ENCODE data around the gene ANO1. TPM values are rescaled to one million over a fixed set of nuclear protein-coding genes. Genes with fewer than 3 reads are reported as not detected.

ANO1 gene
- total RNA-seq, 3 donors from 2014 or later: 3.7 to 95.0 (median 53.7) TPM

DNA sequence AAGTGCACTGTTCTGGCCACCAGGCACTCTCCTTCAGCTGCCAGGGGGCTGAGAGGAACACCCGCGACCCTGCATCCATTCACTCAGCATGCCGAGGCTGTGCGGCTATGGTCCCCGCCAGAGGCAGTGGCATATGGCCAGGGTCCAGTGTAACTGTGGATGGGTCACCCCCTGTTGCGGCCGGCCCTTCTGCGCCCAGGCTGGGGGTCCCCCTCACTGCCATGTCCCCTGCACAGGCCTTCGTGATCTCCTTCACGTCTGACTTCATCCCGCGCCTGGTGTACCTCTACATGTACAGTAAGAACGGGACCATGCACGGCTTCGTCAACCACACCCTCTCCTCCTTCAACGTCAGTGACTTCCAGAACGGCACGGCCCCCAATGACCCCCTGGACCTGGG is 104.1 kb downstream of the ANO1 start:
- peaks cover 0 to 10% of the 10 kb centered on the region in 2 donors for H3K4me1 ChIP-seq
- H3K36me3 ChIP-seq: no peaks in the 10 kb centered on the region
- H3K27ac ChIP-seq: peak overlapping the region; percentile 35 to 72
- intact Hi-C loops (cut with DNase I; ENCODE audit: low total_unique reads): loop anchor here (10.0 kb wide), 1 partner anchor 267 kb away; no protein-coding TSS in a partner anchor
- DNase-seq (ENCODE audit: low spot score in 2 of 2): no peak
- no peak overlapping the region for H3K4me3 ChIP-seq
- TF ChIP-seq POLR2A (IDR thresholded peaks at IDR 0.05): no peak
- TF ChIP-seq, protein P1, sequence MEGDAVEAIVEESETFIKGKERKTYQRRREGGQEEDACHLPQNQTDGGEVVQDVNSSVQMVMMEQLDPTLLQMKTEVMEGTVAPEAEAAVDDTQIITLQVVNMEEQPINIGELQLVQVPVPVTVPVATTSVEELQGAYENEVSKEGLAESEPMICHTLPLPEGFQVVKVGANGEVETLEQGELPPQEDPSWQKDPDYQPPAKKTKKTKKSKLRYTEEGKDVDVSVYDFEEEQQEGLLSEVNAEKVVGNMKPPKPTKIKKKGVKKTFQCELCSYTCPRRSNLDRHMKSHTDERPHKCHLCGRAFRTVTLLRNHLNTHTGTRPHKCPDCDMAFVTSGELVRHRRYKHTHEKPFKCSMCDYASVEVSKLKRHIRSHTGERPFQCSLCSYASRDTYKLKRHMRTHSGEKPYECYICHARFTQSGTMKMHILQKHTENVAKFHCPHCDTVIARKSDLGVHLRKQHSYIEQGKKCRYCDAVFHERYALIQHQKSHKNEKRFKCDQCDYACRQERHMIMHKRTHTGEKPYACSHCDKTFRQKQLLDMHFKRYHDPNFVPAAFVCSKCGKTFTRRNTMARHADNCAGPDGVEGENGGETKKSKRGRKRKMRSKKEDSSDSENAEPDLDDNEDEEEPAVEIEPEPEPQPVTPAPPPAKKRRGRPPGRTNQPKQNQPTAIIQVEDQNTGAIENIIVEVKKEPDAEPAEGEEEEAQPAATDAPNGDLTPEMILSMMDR (IDR thresholded peaks at IDR 0.05): no peak
- no peak for TF ChIP-seq POLR2AphosphoS5 (IDR thresholded peaks at IDR 0.05)
- no peaks in the 10 kb centered on the region for H3K9me3 ChIP-seq
- no peaks in the 10 kb centered on the region for H3K27me3 ChIP-seq

DNA sequence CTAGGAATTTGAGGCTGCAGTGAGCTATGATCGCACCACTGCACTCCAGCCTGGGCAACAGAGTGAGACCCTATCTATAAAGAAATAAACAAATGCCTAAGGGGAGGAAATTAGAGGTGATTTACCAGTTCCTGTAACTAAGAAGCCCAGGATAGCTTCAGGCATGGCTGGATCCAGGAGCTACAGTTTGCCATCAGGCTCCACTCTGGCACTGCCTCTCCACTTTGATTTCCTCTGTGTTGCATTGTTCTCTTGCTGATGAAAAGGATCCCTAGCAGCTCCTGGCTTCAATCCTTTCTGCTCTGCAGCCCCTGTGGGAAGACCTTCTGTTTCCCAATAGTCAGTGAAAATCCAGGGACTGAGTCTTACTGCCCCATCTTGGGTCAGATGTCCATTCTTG is 104.9 kb downstream of the ANO1 start:
- peaks cover 0 to 10% of the 10 kb centered on the region in 2 donors for H3K4me1 ChIP-seq
- H3K9me3 ChIP-seq: no peaks in the 10 kb centered on the region
- no peak for DNase-seq (ENCODE audit: low spot score in 2 of 2)
- peak overlapping the region; percentile 68 to 72 for H3K27ac ChIP-seq
- no peak for TF ChIP-seq POLR2AphosphoS5 (IDR thresholded peaks at IDR 0.05)
- no peak overlapping the region for H3K4me3 ChIP-seq
- H3K27me3 ChIP-seq: no peaks in the 10 kb centered on the region
- intact Hi-C loops (cut with DNase I; ENCODE audit: low total_unique reads): loop anchor here (10.0 kb wide), 1 partner anchor 268 kb away; no protein-coding TSS in a partner anchor
- H3K36me3 ChIP-seq: no peaks in the 10 kb centered on the region

DNA sequence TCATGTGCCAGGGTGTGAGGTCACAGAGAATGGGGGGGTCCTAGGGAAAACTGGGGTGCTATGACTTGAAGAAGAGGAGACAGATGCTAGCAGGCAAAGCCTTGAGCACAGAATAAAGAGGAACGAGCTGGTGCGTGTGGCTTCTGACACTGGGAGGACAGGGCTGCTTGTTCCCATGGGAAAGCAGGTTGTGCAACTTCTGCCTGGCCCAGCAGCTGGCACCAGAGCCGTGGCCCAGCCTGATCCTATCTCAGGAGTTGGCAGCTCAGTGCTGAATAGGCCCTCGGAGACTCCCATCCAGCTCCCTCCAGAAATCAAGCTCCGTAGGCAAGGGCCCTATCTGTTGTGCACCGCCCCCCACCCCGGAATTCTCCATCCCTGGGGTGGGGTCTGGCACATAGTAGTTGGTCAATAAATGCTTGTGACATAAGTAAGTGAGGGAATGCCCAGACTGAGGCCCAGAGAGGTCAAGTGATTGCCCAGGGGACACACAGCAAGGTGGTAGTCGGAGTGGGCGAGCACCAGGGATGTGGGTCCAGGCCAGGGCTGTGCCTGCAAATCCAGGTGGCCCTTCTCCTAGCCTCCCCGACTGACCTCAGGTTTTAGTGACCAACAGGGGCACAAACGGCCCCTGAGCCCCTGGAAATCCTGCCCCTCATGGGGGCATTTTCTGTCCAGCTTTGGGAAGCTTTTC is 105.5 kb downstream of the ANO1 start:
- H3K27ac ChIP-seq: peak overlapping the region; percentile 68 to 72
- H3K4me1 ChIP-seq: peaks cover 0 to 10% of the 10 kb centered on the region in 2 donors
- no peak overlapping the region for H3K4me3 ChIP-seq
- TF ChIP-seq, protein P1 (IDR thresholded peaks at IDR 0.05): no peak
- peak; percentile 11 to 39 (median 38) for TF ChIP-seq POLR2AphosphoS5 (IDR thresholded peaks at IDR 0.05)
- no peak for TF ChIP-seq POLR2A (IDR thresholded peaks at IDR 0.05)
- peak; percentile 85 for DNase-seq (ENCODE audit: low spot score in 2 of 2)
- intact Hi-C loops (cut with DNase I; ENCODE audit: low total_unique reads): loop anchor here (10.0 kb wide), 1 partner anchor 269 kb away; no protein-coding TSS in a partner anchor
- no peaks in the 10 kb centered on the region for H3K27me3 ChIP-seq
- H3K36me3 ChIP-seq: no peaks in the 10 kb centered on the region
- no peaks in the 10 kb centered on the region for H3K9me3 ChIP-seq

DNA sequence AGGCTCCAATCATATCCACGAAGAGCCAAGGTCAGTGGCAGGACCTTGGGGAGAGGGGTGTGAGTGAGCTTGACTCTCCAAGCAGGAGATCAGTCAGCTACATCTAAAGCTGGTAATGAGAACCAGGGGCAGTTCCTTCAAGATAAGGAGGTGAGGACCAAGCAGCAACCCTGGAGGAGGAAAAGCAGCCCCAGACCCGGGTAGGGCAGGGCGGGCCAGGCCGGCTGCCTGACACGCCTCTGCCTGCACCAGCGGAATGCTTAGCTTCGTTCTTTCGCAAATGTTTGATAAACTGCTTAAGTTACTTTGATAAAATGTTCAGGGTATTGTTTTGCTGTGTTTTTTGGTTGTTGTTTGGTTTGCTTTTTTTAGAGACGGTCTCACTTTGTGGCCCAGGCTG is 106.3 kb downstream of the ANO1 start:
- no peaks in the 10 kb centered on the region for H3K27me3 ChIP-seq
- no peak for DNase-seq (ENCODE audit: low spot score in 2 of 2)
- no peak for TF ChIP-seq POLR2AphosphoS5 (IDR thresholded peaks at IDR 0.05)
- TF ChIP-seq, protein P1 (IDR thresholded peaks at IDR 0.05): no peak
- no peak for TF ChIP-seq POLR2A (IDR thresholded peaks at IDR 0.05)
- H3K36me3 ChIP-seq: no peaks in the 10 kb centered on the region
- no peak overlapping the region for H3K4me3 ChIP-seq
- intact Hi-C loops (cut with DNase I; ENCODE audit: low total_unique reads): loop anchor here (10.0 kb wide), 1 partner anchor 270 kb away; no protein-coding TSS in a partner anchor
- H3K9me3 ChIP-seq: no peaks in the 10 kb centered on the region
- peaks cover 0 to 10% of the 10 kb centered on the region in 2 donors for H3K4me1 ChIP-seq
- H3K27ac ChIP-seq: peak overlapping the region; percentile 68 to 72

DNA sequence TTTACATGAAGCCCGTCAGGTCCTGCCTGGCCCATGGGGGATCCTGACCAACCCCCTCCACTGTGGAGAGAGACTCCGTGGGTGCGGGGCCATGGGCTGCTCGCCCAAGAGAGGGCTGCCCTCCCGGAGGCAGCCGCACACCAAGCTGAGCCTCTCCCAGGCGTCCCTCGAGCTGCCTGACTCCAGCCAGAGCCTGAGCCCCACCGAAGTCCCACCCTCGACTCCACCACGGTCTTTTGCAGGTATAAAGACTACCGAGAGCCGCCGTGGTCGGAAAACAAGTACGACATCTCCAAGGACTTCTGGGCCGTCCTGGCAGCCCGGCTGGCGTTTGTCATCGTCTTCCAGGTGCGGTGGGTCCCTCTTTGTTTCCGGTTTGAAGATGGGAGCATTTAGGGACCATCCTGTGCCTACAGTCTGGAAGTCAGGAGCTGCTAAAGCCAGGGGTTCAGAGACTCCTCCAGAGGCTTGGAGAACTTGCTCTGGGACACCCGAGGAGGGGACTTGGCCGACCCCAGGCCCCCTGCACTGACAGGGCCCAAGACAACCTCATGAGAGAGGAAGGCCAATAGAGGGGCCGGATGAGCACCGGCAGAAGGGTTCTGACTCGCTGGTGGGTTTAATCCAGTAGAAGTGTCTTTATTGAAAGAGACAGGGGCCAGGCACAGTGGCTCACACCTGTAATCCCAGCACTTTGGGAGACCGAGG is 107.4 kb downstream of the ANO1 start:
- no peak for DNase-seq (ENCODE audit: low spot score in 2 of 2)
- no peaks in the 10 kb centered on the region for H3K36me3 ChIP-seq
- peaks cover 0 to 10% of the 10 kb centered on the region in 2 donors for H3K4me1 ChIP-seq
- H3K27ac ChIP-seq: no peak overlapping the region
- H3K9me3 ChIP-seq: no peaks in the 10 kb centered on the region
- H3K4me3 ChIP-seq: no peak overlapping the region
- intact Hi-C loops (cut with DNase I; ENCODE audit: low total_unique reads): loop anchor here (10.0 kb wide), 1 partner anchor 271 kb away; no protein-coding TSS in a partner anchor
- TF ChIP-seq POLR2A (IDR thresholded peaks at IDR 0.05): no peak
- no peak for TF ChIP-seq POLR2AphosphoS5 (IDR thresholded peaks at IDR 0.05)
- TF ChIP-seq, protein P1 (IDR thresholded peaks at IDR 0.05): no peak
- H3K27me3 ChIP-seq: no peaks in the 10 kb centered on the region

Data from breast epithelium (tissue), 4 donors.